ENCODE measurements around the gene CEBPE. TPM values are rescaled to one million over a fixed set of nuclear protein-coding genes. Genes with fewer than 3 reads are reported as not detected.

The CEBPE gene
- polyA plus RNA-seq, 1 donor from 2014 or later = not detected

GRCh38 chr14:23113431-23114119 is 5.5 kb downstream of the CEBPE start:
- no peak overlapping the region for H3K4me3 ChIP-seq (ENCODE audit: low read length)
- no peaks in the 10 kb centered on the region for H3K27me3 ChIP-seq (ENCODE audit: insufficient read depth, low read depth, low read length)
- H3K4me2 ChIP-seq (ENCODE audit: low read length) = no peak overlapping the region
- H2AFZ ChIP-seq (ENCODE audit: low read depth, low read length) = no peak overlapping the region
- TF ChIP-seq REST (IDR thresholded peaks at IDR 0.05; ENCODE audit: borderline replicate concordance) (no peak), TAF1 (IDR thresholded peaks at IDR 0.05; ENCODE audit: low read depth) (no peak), EZH2 (IDR thresholded peaks at IDR 0.05; ENCODE audit: borderline replicate concordance, insufficient read depth, low read length, poor library complexity, severe bottlenecking) (no peak), MXI1 (conservative IDR thresholded peaks at IDR 0.05; ENCODE audit: poor library complexity, severe bottlenecking) (no peak), EP300 (conservative IDR thresholded peaks at IDR 0.05; ENCODE audit: poor library complexity, severe bottlenecking) (no peak), RAD21 (conservative IDR thresholded peaks at IDR 0.05) (no peak), SMC3 (conservative IDR thresholded peaks at IDR 0.05; ENCODE audit: poor library complexity) (no peak), POLR2AphosphoS5 (IDR thresholded peaks at IDR 0.05) (no peak), CTCF (IDR thresholded peaks at IDR 0.05; ENCODE audit: poor library complexity, severe bottlenecking) (no peak)
- H4K20me1 ChIP-seq (ENCODE audit: insufficient read depth) = no peaks in the 10 kb centered on the region
- H3K27ac ChIP-seq (ENCODE audit: low read length) = no peak overlapping the region
- no peaks in the 10 kb centered on the region for H3F3A ChIP-seq (ENCODE audit: insufficient read depth, low read length, poor library complexity, severe bottlenecking)
- no peaks in the 10 kb centered on the region for H3K9me3 ChIP-seq (ENCODE audit: low read length)
- H3K79me2 ChIP-seq (replicated peaks; ENCODE audit: insufficient read depth, low read length) = no peaks in the 10 kb centered on the region
- H3K36me3 ChIP-seq (ENCODE audit: insufficient read depth, low read length) = no peaks in the 10 kb centered on the region
- no peak overlapping the region for H3K9ac ChIP-seq (ENCODE audit: low read length)
- no peaks in the 10 kb centered on the region for H3K9me2 ChIP-seq (ENCODE audit: insufficient read depth, low read length)

- H3K9me2 ChIP-seq (ENCODE audit: insufficient read depth, low read length) = no peaks in the 10 kb centered on the region
- H4K20me1 ChIP-seq (ENCODE audit: insufficient read depth) = no peaks in the 10 kb centered on the region
- H3K9ac ChIP-seq (ENCODE audit: low read length) = no peak overlapping the region
- H3K27ac ChIP-seq (ENCODE audit: low read length) = no peak overlapping the region
- no peaks in the 10 kb centered on the region for H3K27me3 ChIP-seq (ENCODE audit: insufficient read depth, low read depth, low read length)
- no peak overlapping the region for H2AFZ ChIP-seq (ENCODE audit: low read depth, low read length)
- no peak overlapping the region for H3K4me2 ChIP-seq (ENCODE audit: low read length)
- H3F3A ChIP-seq (ENCODE audit: insufficient read depth, low read length, poor library complexity, severe bottlenecking) = no peaks in the 10 kb centered on the region
- H3K9me3 ChIP-seq (ENCODE audit: low read length) = no peaks in the 10 kb centered on the region
- TF ChIP-seq MXI1 (conservative IDR thresholded peaks at IDR 0.05; ENCODE audit: poor library complexity, severe bottlenecking) = no peak
- no peak for TF ChIP-seq SMC3 (conservative IDR thresholded peaks at IDR 0.05; ENCODE audit: poor library complexity)
- TF ChIP-seq EZH2 (IDR thresholded peaks at IDR 0.05; ENCODE audit: borderline replicate concordance, insufficient read depth, low read length, poor library complexity, severe bottlenecking) = no peak
- no peak for TF ChIP-seq REST (IDR thresholded peaks at IDR 0.05; ENCODE audit: borderline replicate concordance)
- no peak for TF ChIP-seq POLR2AphosphoS5 (IDR thresholded peaks at IDR 0.05)
- TF ChIP-seq CTCF (IDR thresholded peaks at IDR 0.05; ENCODE audit: poor library complexity, severe bottlenecking) = no peak
- TF ChIP-seq RAD21 (conservative IDR thresholded peaks at IDR 0.05) = no peak
- no peak for TF ChIP-seq TAF1 (IDR thresholded peaks at IDR 0.05; ENCODE audit: low read depth)
- no peak for TF ChIP-seq EP300 (conservative IDR thresholded peaks at IDR 0.05; ENCODE audit: poor library complexity, severe bottlenecking)
- H3K79me2 ChIP-seq (replicated peaks; ENCODE audit: insufficient read depth, low read length) = no peaks in the 10 kb centered on the region
- H3K36me3 ChIP-seq (ENCODE audit: insufficient read depth, low read length) = no peaks in the 10 kb centered on the region
- no peak overlapping the region for H3K4me3 ChIP-seq (ENCODE audit: low read length)
Measured at GRCh38 chr14:23112359-23113178, 6.5 kb downstream of the CEBPE start.
